ENCODE results near the gene TMEM256.
A peak's percentile ranks its signal among the peaks of the same experiment; 100 is the strongest.
"Not testable (repeated sequence)": the region's sequence is repeated elsewhere in the genome, so short reads cannot be mapped to it uniquely, and the experiment has no call there.

The TMEM256 gene

DNA sequence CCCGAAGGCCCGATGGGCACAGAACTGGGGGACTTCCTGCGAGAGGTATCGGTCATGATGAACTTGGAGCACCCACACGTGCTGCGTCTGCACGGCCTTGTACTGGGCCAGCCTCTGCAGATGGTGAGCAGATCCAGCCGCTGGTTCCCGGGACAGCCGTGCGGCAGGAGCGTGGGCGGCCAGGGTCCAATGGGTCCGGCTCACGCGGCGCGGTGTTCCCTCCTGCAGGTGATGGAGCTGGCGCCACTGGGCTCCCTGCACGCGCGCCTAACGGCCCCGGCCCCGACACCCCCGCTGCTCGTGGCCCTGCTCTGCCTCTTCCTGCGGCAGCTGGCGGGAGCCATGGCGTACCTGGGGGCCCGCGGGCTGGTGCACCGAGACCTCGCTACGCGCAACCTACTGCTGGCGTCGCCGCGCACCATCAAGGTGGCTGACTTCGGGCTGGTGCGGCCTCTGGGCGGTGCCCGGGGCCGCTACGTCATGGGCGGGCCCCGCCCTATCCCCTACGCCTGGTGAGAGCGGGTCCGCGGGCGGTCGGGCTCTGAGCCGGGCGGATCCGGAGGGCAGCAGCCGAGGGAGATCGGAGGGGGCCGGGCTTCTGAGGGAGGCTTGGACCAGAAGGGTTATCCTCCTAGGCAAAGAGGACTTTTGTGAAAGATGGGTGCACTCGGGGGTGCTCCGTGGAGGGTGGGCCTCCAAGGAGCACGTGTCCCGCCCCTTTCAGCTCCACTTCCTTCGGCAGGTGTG, 20.0 kb downstream of the TMEM256 start:
- peak; percentile 54 to 70 for DNase-seq (ENCODE audit: low read depth in 2 of 2)

DNA sequence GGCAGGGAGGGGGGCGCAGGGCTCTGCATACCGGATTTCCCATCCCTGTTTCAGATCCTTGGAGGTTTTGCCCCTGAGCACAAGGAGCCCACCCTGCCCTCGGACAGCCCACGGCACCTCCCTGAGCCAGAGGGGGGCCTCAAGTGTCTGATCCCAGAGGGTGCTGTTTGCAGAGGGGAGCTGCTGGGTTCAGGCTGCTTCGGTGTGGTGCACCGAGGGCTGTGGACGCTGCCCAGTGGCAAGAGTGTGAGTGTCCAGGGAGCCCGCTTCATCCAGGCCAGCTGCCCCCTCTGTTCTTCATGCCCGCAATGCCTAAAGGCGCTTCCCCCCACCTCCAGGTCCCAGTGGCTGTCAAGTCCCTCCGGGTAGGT, 20.5 kb downstream of the TMEM256 start:
- no peak for DNase-seq (ENCODE audit: low read depth in 2 of 2)

DNA sequence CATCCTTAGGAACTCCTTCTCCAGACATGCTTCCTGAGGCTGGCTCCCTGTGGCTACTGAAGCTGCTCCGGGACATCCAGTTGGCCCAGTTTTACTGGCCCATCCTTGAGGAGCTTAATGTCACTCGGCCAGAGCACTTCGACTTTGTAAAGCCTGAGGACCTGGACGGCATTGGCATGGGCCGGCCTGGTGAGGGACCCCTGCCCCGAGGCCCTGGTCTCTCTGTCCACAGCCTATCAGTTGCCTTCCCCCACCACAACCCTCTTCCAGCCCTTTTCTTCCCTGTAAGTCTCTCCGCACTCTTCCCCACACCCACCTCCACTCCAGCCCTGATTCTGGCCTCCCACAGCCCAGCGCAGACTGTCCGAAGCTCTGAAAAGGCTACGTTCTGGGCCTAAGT, 21.0 kb downstream of the TMEM256 start:
- DNase-seq (ENCODE audit: low read depth in 2 of 2) = no peak

DNA sequence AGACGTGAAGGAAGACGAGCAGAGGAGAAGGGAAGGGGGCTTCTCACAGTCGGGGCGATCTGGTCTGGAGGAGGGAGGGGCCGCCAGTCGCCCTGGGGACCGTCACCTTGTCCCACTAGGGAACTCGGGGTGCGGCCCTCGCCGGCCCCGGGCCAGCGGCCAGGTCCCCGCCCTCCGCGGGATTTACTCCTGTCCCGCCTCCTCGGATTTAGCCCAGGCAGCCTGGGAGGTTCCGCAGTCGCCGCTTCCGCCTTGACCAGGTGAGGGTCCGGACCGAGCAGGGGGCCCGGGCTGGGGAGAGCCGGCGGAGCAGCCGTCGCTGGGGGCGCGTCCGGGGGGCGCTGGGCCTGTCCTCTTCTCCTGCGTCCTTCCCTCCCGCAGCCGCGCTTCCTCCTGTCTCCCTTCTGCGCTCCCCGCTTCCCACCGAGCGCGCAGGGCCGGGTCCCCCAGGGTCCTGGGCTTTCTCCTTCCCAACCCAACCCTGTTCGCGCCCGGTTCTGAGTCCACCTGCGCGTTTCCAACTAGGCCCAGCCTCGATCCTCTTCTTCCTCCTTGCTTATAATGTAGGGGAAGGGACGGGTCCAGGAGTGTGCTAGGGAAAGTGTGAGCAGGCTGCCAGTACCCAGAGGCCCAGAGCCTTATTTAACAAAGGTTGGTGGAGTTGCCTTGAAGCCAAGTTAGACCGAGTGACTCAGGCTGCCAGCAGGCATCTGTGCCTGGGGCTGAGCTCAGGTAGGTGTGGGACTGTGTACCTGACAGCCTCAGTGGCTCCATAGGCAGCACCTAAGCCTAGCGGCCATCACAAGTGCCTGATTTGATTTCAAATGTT, 22.8 kb downstream of the TMEM256 start, which contains the start of gene TNK1:
TSS of gene TNK1 (plus strand) at position 235 of the 829 bp plus-strand sequence. CDS start 1,838 bp downstream, outside the sequence.
- DNase-seq (ENCODE audit: low read depth in 2 of 2) = no peak

DNA sequence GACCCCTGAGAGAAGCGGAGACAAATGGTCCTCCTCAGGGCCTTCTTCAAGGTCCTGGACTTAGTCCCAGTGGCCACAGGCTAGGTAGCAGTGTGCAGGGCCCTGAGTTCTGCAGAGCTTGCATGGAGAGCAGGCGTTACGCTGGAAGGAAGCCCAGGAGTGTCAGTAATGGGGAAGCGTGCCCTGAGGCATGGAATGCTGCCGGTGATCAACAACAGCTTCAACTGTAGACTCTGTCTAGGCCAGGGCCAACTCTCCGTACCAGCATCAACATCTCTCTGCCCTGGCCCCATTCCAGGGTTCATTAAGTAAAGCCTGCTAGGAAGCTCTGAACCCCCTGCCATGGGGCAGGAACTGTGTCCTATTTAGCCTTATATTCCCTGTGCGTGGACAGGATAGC, 23.6 kb downstream of the TMEM256 start:
- DNase-seq (ENCODE audit: low read depth in 2 of 2) = no peak

DNA sequence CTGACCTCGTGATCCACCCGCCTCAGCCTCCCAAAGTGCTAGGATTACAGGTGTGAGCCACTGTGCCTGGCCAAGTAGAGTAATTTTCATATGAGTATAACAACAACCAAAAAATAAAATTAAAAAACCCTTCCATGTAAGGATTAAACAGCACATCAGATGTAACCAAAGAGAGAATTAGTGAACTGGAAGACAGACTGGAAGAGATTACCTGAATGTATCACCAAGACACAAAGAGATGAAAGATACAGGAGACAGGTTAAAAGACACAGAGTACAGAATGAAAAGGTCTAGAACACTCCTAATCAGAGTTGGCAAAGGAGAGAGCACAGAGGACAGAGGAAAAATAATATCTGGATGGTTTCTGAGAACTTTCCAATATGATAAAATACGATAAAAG, 24.8 kb downstream of the TMEM256 start:
- DNase-seq (ENCODE audit: low read depth in 2 of 2) = no peak

DNA sequence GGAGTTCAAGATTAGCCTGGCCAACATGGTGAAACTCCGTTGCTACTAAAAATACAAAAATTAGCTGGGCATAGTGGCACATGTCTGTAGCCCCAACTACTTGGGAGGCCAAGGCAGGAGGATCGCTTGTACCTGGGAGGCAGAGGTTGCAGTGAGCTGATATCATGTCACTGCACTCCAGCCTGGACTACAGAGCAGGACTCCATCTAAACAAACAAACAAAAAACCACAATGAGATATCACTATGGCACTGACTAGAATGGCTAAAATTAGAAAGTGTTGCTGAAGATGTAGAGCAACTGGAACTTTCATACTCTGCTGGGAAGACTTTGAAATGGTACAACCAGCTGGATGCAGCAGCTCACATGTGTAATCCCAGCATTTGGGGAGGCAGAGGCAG, 29.5 kb downstream of the TMEM256 start:
- DNase-seq (ENCODE audit: low read depth in 2 of 2) = no peak

DNA sequence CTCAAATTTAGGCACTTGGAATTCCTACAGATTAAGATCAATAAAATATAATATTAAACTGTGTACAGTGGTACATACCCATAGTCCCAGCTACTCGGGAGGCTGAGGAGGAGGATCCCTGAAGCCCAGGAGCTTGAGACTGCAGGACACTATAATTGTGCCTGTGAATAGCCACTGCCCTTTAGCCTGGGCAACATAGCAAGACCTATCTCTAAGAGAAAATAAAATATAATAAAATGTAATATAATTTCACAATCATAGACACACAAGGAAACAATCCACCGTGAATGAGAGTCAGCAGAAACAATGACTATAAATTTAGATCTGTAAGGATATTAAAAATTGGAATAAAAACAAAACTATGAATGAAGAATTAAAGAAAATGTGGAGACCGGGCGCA, 33.0 kb downstream of the TMEM256 start:
- DNase-seq (ENCODE audit: low read depth in 2 of 2) = no peak

DNA sequence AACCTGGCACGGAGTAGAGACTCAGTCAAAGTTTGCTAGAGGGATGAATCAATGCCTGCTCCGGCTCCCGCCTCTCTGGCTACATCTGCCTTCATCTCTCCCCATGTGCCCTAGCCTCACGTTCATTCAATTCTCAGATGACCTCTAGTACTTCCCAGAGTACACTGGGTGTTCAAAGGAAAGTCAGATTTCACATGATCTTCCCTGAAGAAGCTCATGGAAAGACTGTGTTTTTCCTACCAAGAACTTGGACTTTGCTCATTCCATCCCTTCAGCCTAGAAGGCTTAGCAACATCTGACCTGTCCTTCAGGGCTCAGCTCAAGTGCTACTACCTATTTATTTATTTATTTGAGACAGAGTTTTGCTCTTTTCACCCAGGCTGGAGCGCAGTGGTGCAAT, 34.1 kb downstream of the TMEM256 start:
- DNase-seq (ENCODE audit: low read depth in 2 of 2) = no peak

DNA sequence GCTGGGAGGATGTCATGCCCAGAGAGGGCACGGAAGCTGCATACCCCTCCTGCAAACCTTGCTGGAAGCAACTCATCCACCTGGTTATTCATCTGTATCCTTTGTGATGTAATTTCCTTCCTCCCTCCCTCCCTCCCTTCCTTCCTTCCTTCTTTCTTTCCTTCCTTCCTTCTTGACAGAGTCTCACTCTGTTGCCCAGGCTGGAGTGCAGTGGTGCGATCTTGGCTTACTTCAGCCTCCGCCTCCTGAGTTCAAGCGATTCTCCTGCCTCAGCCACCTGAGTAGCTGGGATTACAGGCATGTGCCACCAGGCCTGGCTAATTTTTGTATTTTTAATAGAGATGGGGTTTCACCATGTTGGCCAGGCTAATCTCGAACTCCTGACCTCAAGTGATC, 35.3 kb downstream of the TMEM256 start:
- not testable (repeated sequence) for DNase-seq (ENCODE audit: low read depth in 2 of 2)

DNA sequence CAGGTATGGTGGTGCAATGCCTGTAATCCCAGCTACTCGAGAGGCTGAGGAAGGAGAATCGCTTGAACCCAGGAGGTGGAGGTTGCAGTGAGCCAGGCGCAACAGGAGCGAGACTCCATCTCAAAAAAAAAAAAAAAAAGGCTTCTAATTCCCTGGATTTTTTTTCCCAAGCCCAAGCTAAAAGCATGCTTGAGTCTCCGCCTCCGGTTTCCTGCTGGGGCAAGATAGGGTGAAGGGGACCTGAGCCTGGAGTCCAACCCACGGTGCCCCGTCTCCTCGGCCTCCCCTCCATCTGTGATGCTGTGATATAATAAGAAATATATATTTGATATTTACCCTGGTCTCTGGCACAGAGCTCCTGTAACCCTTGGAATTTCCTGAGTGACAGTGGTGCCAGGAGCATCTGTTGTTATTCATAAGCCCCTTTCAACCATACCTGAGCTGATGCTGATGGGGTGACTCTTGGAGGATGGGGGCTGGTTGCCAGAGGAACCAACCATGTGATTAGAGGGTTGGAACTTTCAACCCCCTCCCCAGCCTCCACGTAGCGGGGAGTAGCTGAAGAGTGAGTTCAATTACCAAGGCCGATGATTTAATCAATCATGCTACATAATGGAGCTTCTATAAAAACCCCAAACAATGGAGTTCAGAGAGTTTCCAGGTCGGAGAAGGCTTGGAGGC, 35.8 kb downstream of the TMEM256 start:
- DNase-seq (ENCODE audit: low read depth in 2 of 2) = no peak

DNA sequence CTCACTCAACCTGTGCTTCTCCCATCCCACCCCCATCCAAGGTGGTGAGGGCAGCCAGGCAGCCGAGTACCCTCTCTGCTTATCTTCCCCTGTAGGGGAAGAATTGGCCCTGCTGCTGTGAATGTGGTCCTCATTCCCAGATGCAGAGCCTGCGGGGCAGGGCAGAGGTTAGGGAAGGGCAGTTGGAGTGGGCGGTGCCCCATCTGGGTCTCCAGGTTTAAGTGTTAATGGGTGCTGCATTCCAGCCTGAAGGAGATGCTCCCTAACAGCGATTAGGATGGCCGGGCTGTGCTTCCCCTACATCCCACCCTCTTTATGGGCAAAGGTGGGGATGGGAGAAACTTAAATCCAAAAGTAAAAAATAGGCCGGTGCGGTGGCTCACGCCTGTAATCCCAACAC, 36.8 kb downstream of the TMEM256 start:
- no peak for DNase-seq (ENCODE audit: low read depth in 2 of 2)

DNA sequence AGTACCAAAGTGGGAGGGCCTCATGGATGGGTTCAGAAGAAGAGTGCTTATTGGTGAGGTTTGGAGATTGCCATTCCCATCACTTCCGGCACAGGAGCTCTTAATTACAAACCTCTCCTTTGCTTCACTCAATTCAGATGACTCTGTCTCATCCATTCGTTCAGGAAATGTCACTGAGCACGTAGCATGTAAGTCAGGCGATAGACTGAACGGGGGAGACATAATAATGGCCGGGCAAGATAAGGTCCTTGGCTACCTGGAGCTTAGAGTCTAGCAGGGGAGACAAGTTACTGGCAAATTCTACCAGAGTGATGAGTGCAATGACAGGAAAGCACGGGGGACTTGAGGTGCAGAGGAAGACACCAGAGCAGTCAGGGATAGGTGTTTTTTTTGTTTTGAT, 37.9 kb downstream of the TMEM256 start:
- not testable (repeated sequence) for DNase-seq (ENCODE audit: low read depth in 2 of 2)

DNA sequence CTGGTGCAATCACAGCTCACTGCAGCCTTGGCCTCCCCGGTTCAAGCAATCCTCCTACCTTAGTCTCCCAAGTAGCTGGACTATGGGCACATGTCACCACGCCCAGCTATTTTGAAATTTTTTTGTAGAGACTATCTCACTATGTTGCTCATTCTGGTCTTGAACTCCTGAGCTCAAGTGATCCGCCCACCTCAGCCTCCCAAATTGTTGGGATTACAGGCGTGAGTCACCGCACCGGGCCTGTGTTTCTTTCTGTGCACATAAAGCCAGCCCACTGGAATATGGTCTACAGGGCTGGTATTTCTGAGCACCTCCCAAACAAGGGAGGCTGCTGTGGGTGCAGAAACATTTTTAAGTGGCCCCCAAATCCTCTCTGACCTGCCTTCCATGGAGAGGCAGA, 40.6 kb downstream of the TMEM256 start:
- DNase-seq (ENCODE audit: low read depth in 2 of 2) = no peak

DNA sequence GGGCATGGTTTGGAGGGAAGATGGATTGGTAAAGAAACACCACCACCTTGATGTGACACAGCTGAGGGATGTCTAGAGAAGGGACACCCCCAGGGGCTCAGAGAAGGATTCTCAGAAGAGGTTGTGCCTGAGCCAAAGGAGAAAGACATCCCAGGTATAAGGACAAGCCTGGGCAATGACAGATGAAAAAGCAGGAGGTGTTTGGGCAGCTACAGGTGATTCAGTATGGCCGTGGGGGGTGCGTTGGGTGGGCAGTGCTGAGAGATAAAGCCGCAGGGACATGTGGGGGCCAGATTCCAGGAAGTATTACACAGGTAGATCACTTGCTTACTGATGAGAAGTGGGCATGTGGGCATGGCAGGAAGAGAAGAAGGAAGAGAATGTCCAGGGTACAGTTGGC, 42.0 kb downstream of the TMEM256 start:
- no peak for DNase-seq (ENCODE audit: low read depth in 2 of 2)

DNA sequence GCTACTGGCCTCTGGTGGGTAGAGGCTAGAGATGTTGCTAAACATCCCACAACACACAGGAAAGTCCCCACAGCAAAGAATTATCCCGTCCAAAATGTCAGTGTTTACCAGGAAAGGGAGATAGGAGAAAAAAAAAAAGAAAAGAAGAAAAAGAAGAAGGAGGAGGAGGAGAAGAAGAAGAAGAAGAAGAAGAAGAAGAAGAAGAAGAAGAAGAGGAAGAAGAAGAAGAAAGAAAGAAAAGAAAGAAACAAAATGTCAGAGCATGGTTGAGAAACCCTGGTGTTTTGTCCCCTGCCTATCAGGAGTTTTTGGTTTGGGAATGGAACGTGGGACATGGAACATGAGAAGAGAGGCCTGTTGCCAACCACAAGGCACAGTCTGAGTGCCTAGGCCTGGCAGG, 46.5 kb downstream of the TMEM256 start:
- DNase-seq (ENCODE audit: low read depth in 2 of 2) = no peak

DNA sequence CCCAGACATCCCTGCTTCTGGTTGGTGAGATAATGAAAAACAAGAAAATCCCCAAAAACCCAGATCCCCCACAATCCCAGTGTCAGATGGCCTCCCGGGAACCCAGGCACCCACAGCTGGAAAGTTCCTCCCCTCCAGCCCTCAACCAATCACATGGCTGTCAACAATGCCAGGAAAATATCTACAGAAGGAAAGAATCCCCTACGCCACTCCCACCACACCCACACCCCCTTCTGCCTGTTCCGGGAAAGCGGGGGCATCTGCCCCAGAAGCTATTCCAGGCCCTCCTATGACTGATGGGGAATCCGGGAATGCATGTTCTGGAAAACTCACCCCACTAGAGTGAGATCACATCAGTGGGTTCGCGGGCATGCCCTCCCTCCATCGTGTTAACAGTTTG, 47.1 kb downstream of the TMEM256 start:
- no peak for DNase-seq (ENCODE audit: low read depth in 2 of 2)

DNA sequence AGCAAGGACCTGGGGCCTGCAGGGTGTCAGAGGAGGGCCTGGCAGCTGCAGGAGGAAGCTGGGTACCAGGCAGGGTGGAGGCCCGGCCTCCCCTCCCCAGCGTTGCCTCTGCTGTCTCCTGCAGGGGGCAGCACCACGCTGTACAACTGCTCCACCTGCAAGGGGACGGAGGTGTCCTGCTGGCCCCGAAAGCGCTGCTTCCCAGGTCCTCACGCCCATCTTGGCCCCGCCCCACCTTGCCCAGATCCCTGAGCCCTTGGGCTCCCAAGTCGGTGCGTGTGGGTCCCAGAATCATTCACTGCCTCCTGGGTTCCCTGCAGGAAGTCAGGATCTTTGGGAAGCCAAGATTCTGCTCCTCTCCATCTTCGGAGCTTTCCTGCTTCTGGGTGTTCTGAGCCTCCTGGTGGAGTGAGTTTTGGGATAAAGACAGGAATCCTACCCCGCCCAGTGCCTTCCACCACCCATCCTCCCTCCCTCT, 47.8 kb downstream of the TMEM256 start:
- DNase-seq (ENCODE audit: low read depth in 2 of 2) = peak; percentile 82 to 87

DNA sequence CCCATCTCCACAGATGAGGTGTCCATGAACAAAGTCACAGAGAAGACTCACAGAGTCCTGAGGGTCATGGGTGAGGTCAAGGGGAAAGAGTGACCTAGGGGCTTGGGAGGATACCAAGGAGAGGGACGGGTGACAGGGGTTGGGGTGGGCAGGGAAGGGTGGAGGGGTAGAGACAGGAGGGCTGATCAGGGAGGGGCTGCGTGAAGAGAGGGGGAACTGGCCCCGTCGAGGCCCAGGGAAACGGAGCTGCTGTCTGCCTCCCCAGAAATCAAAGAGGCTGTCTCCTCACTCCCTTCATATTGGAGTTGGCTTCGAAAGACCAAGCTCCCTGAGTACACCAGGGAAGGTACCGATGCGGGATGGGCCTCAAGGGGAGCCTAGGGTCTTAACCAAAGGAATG, 48.3 kb downstream of the TMEM256 start:
- DNase-seq (ENCODE audit: low read depth in 2 of 2) = no peak

DNA sequence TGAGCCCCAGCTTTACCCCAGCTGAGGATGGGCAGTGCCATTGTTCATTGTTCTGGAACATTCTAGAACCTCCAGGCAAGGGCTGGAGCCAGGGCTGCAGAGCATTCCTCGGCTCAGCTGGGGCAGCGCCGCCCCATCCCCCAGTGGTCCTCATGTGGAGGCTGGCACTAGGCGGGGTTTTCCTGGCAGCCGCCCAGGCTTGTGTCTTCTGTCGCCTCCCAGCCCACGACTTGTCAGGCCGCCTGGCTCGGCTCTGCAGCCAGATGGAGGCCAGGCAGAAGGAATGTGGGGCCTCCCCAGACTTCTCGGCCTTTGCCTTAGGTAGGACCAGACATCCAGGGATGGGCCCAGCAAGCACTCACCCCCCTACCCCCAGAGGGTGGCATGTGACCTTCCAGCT, 48.8 kb downstream of the TMEM256 start, which contains the start of gene TMEM95:
TSS of gene TMEM95 (plus strand) at position 104 of the 400 bp plus-strand sequence. CDS start at position 153, 49 bp downstream.
- no peak for DNase-seq (ENCODE audit: low read depth in 2 of 2)

DNA sequence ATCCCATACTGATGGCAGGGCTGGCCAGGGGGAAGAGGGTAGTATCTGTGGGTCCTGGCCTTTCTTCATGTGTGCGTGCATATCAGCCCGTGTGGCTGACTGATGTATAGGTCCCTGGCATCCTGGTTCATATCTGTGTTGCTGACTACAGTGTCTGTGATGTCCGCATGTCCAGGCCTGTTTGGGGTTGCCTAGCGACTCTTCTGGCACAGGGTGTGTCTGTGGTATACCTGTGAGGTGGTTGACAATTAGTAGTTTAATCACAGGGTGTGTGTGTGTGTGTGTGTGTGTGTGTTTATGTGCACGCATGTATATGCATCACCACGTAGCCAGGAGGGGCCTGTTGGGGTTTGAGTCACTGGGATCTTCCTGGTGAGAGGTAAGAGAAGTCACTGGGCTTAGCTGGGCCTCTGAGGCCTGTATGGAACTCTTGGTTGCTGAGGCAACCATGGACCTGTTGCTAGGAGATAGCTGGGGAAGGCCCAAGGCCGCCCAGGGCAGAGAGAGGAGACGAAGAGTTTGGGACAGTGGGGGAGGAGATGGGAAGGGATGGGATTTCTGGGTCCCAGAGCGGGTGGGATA, 49.5 kb downstream of the TMEM256 start:
- DNase-seq (ENCODE audit: low read depth in 2 of 2) = no peak
